Mesothelial cell of epicardium (in vitro differentiated cells): ENCODE measurements around the gene DUSP22. TPM values are rescaled to one million over a fixed set of nuclear protein-coding genes. Genes with fewer than 3 reads are reported as not detected.

Experiments used
- DNase-seq, 2 experiments: peaks; one replicate each; pipeline ENCODE4 v3.0.0; 2021; ENCODE audit warnings: low spot score in 2 of 2; ENCODE audit not compliant: unreplicated experiment in 2 of 2
- H3K27ac Mint-ChIP-seq: 2 replicates; pipeline ENCODE4 v1.8.0; 2021; ENCODE audit warnings: mixed read lengths
- H3K27me3 Mint-ChIP-seq: 2 replicates; pipeline ENCODE4 v1.8.0; 2021; ENCODE audit warnings: low read depth, mixed read lengths
- H3K36me3 Mint-ChIP-seq: 2 replicates; pipeline ENCODE4 v1.8.0; 2021; ENCODE audit warnings: mixed read lengths
- H3K4me1 Mint-ChIP-seq: 2 replicates; pipeline ENCODE4 v1.8.0; 2021; ENCODE audit warnings: mixed read lengths
- H3K4me3 Mint-ChIP-seq: 2 replicates; pipeline ENCODE4 v1.8.0; 2021; ENCODE audit warnings: mild to moderate bottlenecking, moderate library complexity, mixed read lengths
- H3K9me3 Mint-ChIP-seq: 2 replicates; pipeline ENCODE4 v1.8.0; 2021; ENCODE audit warnings: mixed read lengths
- total RNA-seq: library from RNA; stranded (reverse); gene quantifications from 3 replicates; pipeline ENCODE4 v1.2.1, GENCODE V29; 2021
- TF ChIP-seq, protein P1 (sequence below): fragments of 200-600 bp; sonication (generic); IDR thresholded peaks from one replicate; pipeline ENCODE4 v1.5.0; 2021; ENCODE audit warnings: antibody characterized with exemption; ENCODE audit not compliant: unreplicated experiment

The DUSP22 gene
- total RNA-seq, 1 donor from 2014 or later: 32.0 TPM

GRCh38 chr6:385614-386013, 93.3 kb downstream of the DUSP22 start:
- H3K36me3 Mint-ChIP-seq: no peaks in the 10 kb centered on the region
- TF ChIP-seq, protein P1, sequence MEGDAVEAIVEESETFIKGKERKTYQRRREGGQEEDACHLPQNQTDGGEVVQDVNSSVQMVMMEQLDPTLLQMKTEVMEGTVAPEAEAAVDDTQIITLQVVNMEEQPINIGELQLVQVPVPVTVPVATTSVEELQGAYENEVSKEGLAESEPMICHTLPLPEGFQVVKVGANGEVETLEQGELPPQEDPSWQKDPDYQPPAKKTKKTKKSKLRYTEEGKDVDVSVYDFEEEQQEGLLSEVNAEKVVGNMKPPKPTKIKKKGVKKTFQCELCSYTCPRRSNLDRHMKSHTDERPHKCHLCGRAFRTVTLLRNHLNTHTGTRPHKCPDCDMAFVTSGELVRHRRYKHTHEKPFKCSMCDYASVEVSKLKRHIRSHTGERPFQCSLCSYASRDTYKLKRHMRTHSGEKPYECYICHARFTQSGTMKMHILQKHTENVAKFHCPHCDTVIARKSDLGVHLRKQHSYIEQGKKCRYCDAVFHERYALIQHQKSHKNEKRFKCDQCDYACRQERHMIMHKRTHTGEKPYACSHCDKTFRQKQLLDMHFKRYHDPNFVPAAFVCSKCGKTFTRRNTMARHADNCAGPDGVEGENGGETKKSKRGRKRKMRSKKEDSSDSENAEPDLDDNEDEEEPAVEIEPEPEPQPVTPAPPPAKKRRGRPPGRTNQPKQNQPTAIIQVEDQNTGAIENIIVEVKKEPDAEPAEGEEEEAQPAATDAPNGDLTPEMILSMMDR: no peak
- H3K27me3 Mint-ChIP-seq: peaks cover 98% of the 10 kb centered on the region

DNA sequence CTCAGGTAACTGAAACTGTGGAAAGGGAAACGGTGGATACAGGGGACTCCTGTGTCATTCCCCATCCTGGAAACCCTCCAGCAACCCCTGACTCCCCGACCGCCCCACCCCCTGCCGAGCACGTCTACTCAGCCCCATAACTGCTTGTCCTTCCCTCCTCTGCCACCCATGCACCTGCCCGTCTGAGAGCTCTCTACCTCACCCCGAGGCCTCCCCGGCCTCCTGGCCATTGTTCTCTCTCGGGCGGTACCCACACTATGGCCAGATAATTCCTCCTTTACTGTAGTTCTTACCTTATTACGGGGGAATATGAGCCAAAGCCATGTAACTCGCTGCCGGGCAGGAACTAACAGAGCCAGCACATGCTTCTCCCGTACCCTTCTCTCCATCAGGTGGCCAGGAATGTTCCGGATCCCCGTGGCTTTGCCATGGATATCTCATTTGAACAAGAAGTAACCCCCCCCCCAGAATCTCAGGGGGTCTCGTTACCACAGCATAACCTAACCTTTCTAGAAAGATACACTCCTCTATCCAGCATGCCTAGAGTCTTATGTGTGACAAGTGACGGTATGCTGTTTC, 94.5 kb downstream of the DUSP22 start:
- Mint-ChIP-seq H3K4me3 (no peak overlapping the region), H3K36me3 (no peaks in the 10 kb centered on the region), H3K4me1 (peaks cover 6% of the 10 kb centered on the region), H3K27ac (no peak overlapping the region), H3K27me3 (peaks cover 98% of the 10 kb centered on the region), H3K9me3 (no peaks in the 10 kb centered on the region)
- no peak for DNase-seq
- TF ChIP-seq, protein P1: no peak

More at GRCh38 chr6:385614-386013, 93.3 kb downstream of the DUSP22 start:
- no peak for DNase-seq
- Mint-ChIP-seq H3K4me1 (no peaks in the 10 kb centered on the region), H3K27ac (no peak overlapping the region), H3K4me3 (no peak overlapping the region), H3K9me3 (peaks cover 3% of the 10 kb centered on the region)

DNA sequence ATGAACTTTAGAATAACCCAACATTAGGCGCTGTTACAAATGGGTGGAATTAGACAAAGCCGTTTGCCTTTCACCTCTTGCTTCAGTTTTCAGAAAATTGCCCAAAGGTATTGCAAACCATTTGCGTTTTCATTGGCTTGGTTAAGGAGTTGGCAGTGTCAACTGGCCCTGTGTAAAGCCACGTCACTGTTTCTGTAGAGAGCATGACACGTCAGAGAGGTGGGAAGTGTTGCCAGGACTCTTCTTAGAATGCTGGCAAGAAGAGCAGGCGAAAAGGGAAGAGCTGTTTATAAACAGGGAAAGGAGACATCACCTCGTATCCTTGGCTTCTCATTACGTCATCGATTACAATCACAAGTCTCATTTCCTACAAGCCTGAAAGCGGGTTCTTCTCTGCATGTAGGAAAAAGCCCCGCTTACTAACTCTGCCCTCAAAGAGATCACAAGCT, 95.0 kb downstream of the DUSP22 start:
- no peak overlapping the region for H3K4me3 Mint-ChIP-seq
- H3K4me1 Mint-ChIP-seq: peaks cover 6% of the 10 kb centered on the region
- peaks cover 98% of the 10 kb centered on the region for H3K27me3 Mint-ChIP-seq
- no peak for DNase-seq
- TF ChIP-seq, protein P1: no peak
- no peaks in the 10 kb centered on the region for H3K9me3 Mint-ChIP-seq
- H3K27ac Mint-ChIP-seq: no peak overlapping the region
- no peaks in the 10 kb centered on the region for H3K36me3 Mint-ChIP-seq

DNA sequence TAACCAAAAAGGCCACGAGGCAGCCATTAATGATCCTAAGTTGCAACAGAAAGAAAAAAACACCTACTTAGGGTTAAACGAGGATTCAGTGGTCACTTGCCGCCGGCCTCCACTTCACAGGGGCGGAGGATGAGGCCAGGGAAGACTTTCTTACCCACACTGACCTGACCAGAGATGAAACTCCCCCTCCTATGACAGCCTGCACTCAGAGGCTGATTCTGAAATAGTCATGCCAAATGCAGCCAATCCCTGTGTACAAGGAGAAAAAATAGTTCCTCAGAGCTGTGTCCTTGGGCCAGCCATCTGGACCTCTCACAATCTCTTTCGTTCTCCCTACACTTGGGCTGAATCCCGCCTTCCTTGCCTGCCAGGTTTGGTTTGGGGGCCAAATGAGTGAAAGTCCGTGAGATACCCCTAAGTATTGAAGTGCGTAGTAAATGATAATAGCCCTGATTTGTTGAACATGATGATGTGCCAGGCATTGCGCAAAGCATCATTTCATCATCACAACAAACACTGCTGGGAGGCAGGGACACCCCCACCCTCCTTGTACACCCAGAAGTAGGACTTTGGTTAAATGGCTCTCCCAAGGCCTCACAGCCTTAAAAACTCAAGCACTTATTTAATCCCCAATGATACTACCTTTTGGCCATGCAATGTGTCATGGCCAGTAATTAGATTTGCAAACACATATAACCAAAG, 96.1 kb downstream of the DUSP22 start:
- H3K4me3 Mint-ChIP-seq: no peak overlapping the region
- no peaks in the 10 kb centered on the region for H3K9me3 Mint-ChIP-seq
- TF ChIP-seq, protein P1: no peak
- peaks cover 97% of the 10 kb centered on the region for H3K27me3 Mint-ChIP-seq
- H3K4me1 Mint-ChIP-seq: peaks cover 9% of the 10 kb centered on the region
- no peaks in the 10 kb centered on the region for H3K36me3 Mint-ChIP-seq
- H3K27ac Mint-ChIP-seq: no peak overlapping the region
- DNase-seq: no peak

- TF ChIP-seq, protein P1: no peak
- no peak for DNase-seq
- Mint-ChIP-seq H3K9me3 (no peaks in the 10 kb centered on the region), H3K4me3 (no peak overlapping the region), H3K27me3 (peaks cover 96% of the 10 kb centered on the region), H3K4me1 (peaks cover 14% of the 10 kb centered on the region), H3K36me3 (no peaks in the 10 kb centered on the region), H3K27ac (no peak overlapping the region)
These were observed 96.9 kb downstream of the DUSP22 start for GRCh38 chr6:389143-389542.
